Smooth muscle cell of bladder (primary cell): ENCODE measurements around the gene WFDC12. TPM values are rescaled to one million over a fixed set of nuclear protein-coding genes. Genes with fewer than 3 reads are reported as not detected.

Experiments used
- total RNA-seq: library from RNA; depleted of rRNA; stranded (reverse); fragments of >200 nt; gene quantifications from 2 replicates; pipeline ENCODE4 v1.2.3, GENCODE V29; 2014

The WFDC12 gene, protein sequence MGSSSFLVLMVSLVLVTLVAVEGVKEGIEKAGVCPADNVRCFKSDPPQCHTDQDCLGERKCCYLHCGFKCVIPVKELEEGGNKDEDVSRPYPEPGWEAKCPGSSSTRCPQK
- total RNA-seq = not detected in 2 replicates

DNA sequence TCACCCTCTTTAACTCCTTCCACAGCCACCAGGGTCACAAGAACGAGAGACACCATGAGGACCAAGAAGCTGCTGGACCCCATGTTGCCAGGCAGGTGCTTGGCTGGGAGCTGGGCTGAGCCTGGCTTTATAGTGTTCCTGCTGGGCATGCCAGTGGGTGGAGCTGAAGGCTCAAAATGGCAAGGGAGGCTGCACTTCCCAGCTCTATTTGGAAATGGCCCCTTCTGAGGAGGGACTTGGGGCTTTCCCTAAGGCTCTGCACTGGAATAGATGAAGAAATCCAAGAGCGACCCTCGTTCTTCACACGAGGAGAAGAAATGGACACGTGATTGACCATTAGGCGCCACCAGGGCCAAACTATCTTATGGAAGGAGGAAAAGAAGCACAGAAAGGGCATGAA, at the start of gene WFDC12:
Gene WFDC12, minus strand, starts transcription at position 101 of the 400 bp plus-strand sequence. Its CDS starts 18 bp downstream, at position 83.

DNA sequence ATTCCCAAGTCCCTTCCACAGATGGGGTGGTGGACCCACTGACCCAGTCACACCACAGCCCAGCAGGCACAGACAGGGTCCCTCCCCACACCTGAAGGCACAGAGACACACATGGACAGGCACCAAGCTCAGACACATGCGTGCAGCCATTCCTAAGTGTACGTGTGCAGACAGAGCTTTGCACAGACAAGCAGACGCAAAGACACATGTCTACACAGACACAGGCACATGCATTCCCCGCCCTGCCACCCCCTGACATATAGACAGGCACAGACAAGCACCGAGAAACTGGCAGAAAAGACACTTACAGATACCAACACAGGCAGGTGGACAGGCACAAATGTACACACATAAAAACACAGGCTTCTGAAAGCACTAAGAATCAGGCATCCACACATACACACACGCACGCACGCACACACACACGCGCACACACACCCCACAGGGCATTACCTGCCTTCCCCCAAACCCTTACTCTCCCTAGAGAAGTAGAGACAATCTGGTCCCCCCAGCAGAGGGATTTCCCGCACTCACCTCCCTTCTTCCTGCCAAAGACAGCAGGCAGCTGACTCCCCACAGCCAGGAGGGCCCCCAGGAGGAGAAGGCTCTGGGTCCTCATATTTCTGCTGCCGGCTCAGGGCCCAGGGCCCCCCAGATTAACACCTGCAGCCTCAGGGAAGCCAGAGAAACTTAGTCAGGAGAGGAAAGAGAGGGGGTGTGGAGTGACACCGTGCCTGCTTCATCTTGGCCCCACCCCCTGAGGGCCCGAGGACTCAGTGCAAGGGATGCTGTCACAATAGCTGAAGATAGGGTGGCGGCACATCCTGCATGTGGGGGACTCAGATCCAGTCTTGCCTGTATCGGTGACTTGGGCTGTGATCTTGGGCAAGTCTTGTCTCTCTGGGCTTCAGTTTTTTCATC, 9.5 kb downstream of the WFDC12 start, which contains the start of gene WFDC5:
Gene WFDC5, minus strand, starts transcription at position 710 of the 921 bp plus-strand sequence. Its CDS starts 91 bp downstream, at position 619.

DNA sequence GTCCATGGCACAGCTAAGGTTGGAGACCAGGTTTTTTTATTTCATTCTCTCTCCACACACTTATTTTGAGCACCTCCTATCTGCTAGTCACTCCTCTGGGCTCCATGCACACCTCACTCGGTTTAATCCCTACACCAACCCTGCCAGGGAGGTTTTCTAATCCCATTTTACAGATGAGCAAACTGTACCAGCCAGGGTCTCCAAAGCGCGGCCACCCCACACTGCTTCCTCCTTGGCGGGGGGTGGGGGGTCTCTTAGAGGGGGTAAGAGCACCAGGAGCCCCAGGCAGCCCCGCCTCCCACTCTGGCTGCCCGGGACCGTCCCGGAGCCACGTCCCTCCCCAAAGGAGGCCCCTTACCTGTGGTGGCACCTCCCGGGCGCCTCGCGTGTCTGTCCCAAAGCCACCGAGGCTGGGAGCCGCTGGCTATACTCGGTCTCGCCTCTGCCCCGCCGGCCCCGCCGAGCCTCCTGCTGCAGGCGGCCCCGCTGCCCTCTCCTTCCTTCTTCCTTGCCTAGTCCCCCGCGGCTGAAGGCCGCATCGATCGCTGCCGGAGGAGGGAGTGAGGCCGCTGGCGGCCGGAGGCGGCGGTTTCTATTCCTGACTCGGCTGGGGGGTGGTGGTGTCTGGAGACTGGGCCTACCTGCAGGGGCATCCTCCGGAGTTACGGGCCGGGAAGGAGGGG, 23.6 kb downstream of the WFDC12 start, which contains the start of gene KCNS1:
Gene KCNS1, minus strand, starts transcription at position 565 of the 683 bp plus-strand sequence. CDS start 1,891 bp downstream, outside the sequence.

Other genes starting within 250 kb of the WFDC12 start
- gene YWHAB, start 238.8 kb downstream of the WFDC12 start, total RNA-seq = 58.6 and 73.9 TPM in 2 replicates
- 4.8 and 5.5 TPM in 2 replicates for gene PABPC1L, start 214.4 kb downstream of the WFDC12 start, total RNA-seq
- 11.7 and 14.3 TPM in 2 replicates for gene TOMM34, start 164.1 kb downstream of the WFDC12 start, total RNA-seq
- 16.6 and 24.7 TPM in 2 replicates for gene STK4, start 158.0 kb downstream of the WFDC12 start, total RNA-seq
- 0.14 and 0.65 TPM in 2 replicates for gene KCNS1, start 23.3 kb downstream of the WFDC12 start, total RNA-seq
- gene WFDC5, start 9.3 kb downstream of the WFDC12 start, total RNA-seq = not detected in 2 replicates
- not detected in 2 replicates for gene PI3, start 50.4 kb upstream of the WFDC12 start, total RNA-seq
- gene SEMG1, start 82.6 kb upstream of the WFDC12 start, total RNA-seq = not detected in 2 replicates
- not detected in 2 replicates for gene SEMG2, start 96.9 kb upstream of the WFDC12 start, total RNA-seq
- gene SLPI, start 130.1 kb upstream of the WFDC12 start, total RNA-seq = 2.3 and 2.6 TPM in 2 replicates
- gene RBPJL, start 182.4 kb upstream of the WFDC12 start, total RNA-seq = not detected in 2 replicates
- gene MATN4, start 183.8 kb upstream of the WFDC12 start, total RNA-seq = not detected in 2 replicates
- 98.4 and 102 TPM in 2 replicates for gene SDC4, start 224.0 kb upstream of the WFDC12 start, total RNA-seq
- gene SYS1, start 238.7 kb upstream of the WFDC12 start, total RNA-seq = 18.6 and 28.5 TPM in 2 replicates